Mammary epithelial cell (primary cell): ENCODE measurements around the gene PKD1.

Experiments
- CTCF ChIP-seq, 2 donors: IDR thresholded peaks in 1 of 2; conservative IDR thresholded peaks in 1 of 2; 2 replicates each; pipeline ENCODE4 v1.5.1; 2011 to 2012; ENCODE audit warnings: inconsistent platforms in 2 of 2, low read length in 2 of 2, mild to moderate bottlenecking in 2 of 2, control low read depth in 1 of 2, low read depth in 1 of 2; ENCODE audit not compliant: insufficient read depth in 1 of 2; ENCODE audit errors: extremely low read depth in 1 of 2
- EZH2 ChIP-seq: IDR thresholded peaks from 2 replicates; pipeline ENCODE4 v1.6.1; 2012; ENCODE audit warnings: low read length, inconsistent platforms, borderline replicate concordance

- no peak for TF ChIP-seq CTCF (conservative IDR thresholded peaks at IDR 0.05 in 1 of 2, IDR thresholded peaks at IDR 0.05 in 1 of 2; ENCODE audit: extremely low read depth in 1 of 2, insufficient read depth in 1 of 2, low read depth in 1 of 2, low read length in 2 of 2)
- TF ChIP-seq EZH2, result no peak
Observed at GRCh38 chr16:2180962-2181923, 45.5 kb upstream of the PKD1 start.
